Panc1 (cell line): ENCODE results near the gene FGF14. TPM values are rescaled to one million over a fixed set of nuclear protein-coding genes. Genes with fewer than 3 reads are reported as not detected.

Source experiments
- ATAC-seq: fragments of 200-7000 bp; cut with Tn5 transposase; 2 replicates; pipeline ENCODE4 v1.9.1; 2020; ENCODE audit warnings: mild to moderate bottlenecking, moderate library complexity
- BruUV-seq: library from RNA; stranded (reverse); fragments of 400-500 nt; replicated peaks from 2 replicates; lab custom pipeline; 2021; lab: Mats Ljungman, UMichigan
- CTCF ChIA-PET: fragments of 300-600 bp; sonication (Branson Sonifier 250); formaldehyde crosslinking; loops from one replicate; lab custom pipeline; 2022; ENCODE audit warnings: antibody characterized with exemption; lab: Charles Lee
- POLR2A ChIA-PET: fragments of 300-600 bp; sonication (Branson Sonifier 250); formaldehyde crosslinking; loops from one replicate; lab custom pipeline; 2022; ENCODE audit warnings: antibody characterized with exemption; lab: Charles Lee
- DNase-seq: peaks from one replicate; pipeline ENCODE4 v3.0.0-alpha.2; 2010; ENCODE audit warnings: low read depth, low spot score
- H3K27ac ChIP-seq: 2 replicates; pipeline ENCODE4 v1.5.1; 2011; ENCODE audit warnings: mild to moderate bottlenecking, low read length, inconsistent platforms
- H3K27me3 ChIP-seq: fragments of 200-500 bp; sonication (Bioruptor generic); 2 replicates; pipeline ENCODE4 v1.6.0; 2014; ENCODE audit warnings: low read length, inconsistent platforms; ENCODE audit not compliant: control insufficient read depth, insufficient read depth
- H3K36me3 ChIP-seq: fragments of 200-500 bp; sonication (Bioruptor generic); 2 replicates; pipeline ENCODE4 v1.5.1; 2014; ENCODE audit warnings: inconsistent platforms, mild to moderate bottlenecking, low read length, moderate library complexity; ENCODE audit not compliant: control insufficient read depth, insufficient read depth
- H3K4me1 ChIP-seq: 2 replicates; pipeline ENCODE4 v1.5.1; 2011; ENCODE audit warnings: inconsistent platforms, mild to moderate bottlenecking, low read length, moderate library complexity; ENCODE audit not compliant: control insufficient read depth, insufficient read depth
- H3K4me3 ChIP-seq, 2 experiments: 2 replicates each; pipeline ENCODE4 v1.5.1; 2011 to 2012; ENCODE audit warnings: low read depth in 2 of 2, low read length in 2 of 2, mild to moderate bottlenecking in 2 of 2, inconsistent platforms in 1 of 2, moderate library complexity in 1 of 2
- H3K9me3 ChIP-seq: fragments of 200-500 bp; sonication (Bioruptor generic); 2 replicates; pipeline ENCODE4 v1.5.1; 2014; ENCODE audit warnings: low read depth, mild to moderate bottlenecking, inconsistent platforms, low read length, moderate library complexity; ENCODE audit not compliant: control insufficient read depth, insufficient read depth
- POLR2AphosphoS5 ChIP-seq: IDR thresholded peaks from 2 replicates; pipeline ENCODE4 v1.6.1; 2012; ENCODE audit warnings: mild to moderate bottlenecking, low read depth, low read length, moderate library complexity
- SIN3A ChIP-seq: IDR thresholded peaks from 2 replicates; pipeline ENCODE4 v1.6.1; 2012; ENCODE audit warnings: low read depth, mild to moderate bottlenecking, low read length, moderate library complexity, borderline replicate concordance; ENCODE audit not compliant: insufficient read depth
- TCF7L2 ChIP-seq: IDR thresholded peaks from 2 replicates; pipeline ENCODE4 v1.6.1; 2011; ENCODE audit warnings: mild to moderate bottlenecking, low read depth, low read length, inconsistent platforms
- in situ Hi-C: cut with HindIII; loops from 2 replicates; pipeline ENCODE4 v1.10.0; 2016; ENCODE audit warnings: low sequenced_read_pairs, low pct_unique_long_range_greater_than_20kb
- intact Hi-C: fragments of 100-400 bp; cut with micrococcal nuclease; formaldehyde crosslinking; loops from one replicate; pipeline ENCODE4 v1.10.0; 2022; ENCODE audit not compliant: unreplicated experiment
- total RNA-seq: library from RNA; stranded (reverse); gene quantifications from one replicate; pipeline ENCODE4 v1.2.1, GENCODE V29; 2021; ENCODE audit not compliant: unreplicated experiment
- TF ChIP-seq, protein P1 (sequence below), 2 experiments: IDR thresholded peaks; 2 replicates each; pipeline ENCODE4 v1.6.1; 2011 to 2012; ENCODE audit warnings: low read depth in 2 of 2, control low read depth in 1 of 2, low read length in 1 of 2, mild to moderate bottlenecking in 1 of 2, moderate library complexity in 1 of 2; ENCODE audit not compliant: insufficient read depth in 1 of 2
- TF ChIP-seq, protein P2 (sequence below): fragments of 450-650 bp; IDR thresholded peaks from 2 replicates; pipeline ENCODE4 v1.5.1; 2017; ENCODE audit warnings: mild to moderate bottlenecking

FGF14 gene
- total RNA-seq, 1 experiment from 2014 or later = 0.03 TPM

DNA sequence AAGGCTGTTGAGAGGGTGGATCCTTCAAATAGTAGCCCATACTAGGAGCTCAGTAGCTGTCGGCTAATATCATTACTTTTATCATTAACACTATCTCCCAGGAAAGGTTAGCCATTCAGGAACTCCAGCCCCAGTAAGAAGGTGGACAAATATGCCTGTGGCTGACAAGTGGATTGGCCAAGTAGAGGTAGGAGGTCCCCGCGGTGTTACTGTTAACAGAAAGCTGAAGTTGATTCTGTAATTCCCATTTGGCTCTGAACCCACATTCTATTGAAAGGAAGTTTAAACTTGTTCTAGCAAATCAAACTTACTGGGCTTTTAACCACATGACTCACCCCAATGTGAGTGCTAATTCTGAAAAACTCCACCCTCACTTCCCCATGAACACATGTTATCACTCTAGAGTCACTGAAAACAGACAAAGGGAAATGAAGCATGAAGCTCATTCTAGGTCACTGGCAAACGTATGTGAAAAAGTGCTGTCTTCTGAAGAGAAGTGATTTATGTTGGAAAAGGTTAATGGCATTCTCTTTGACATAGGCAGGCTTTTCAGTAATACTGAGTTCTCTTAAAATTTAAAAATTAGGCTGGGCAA is 273.5 kb downstream of the FGF14 start:
- ATAC-seq (no peak), DNase-seq (no peak)
- no peak for TF ChIP-seq POLR2AphosphoS5
- TF ChIP-seq SIN3A = no peak
- TF ChIP-seq, protein P1, sequence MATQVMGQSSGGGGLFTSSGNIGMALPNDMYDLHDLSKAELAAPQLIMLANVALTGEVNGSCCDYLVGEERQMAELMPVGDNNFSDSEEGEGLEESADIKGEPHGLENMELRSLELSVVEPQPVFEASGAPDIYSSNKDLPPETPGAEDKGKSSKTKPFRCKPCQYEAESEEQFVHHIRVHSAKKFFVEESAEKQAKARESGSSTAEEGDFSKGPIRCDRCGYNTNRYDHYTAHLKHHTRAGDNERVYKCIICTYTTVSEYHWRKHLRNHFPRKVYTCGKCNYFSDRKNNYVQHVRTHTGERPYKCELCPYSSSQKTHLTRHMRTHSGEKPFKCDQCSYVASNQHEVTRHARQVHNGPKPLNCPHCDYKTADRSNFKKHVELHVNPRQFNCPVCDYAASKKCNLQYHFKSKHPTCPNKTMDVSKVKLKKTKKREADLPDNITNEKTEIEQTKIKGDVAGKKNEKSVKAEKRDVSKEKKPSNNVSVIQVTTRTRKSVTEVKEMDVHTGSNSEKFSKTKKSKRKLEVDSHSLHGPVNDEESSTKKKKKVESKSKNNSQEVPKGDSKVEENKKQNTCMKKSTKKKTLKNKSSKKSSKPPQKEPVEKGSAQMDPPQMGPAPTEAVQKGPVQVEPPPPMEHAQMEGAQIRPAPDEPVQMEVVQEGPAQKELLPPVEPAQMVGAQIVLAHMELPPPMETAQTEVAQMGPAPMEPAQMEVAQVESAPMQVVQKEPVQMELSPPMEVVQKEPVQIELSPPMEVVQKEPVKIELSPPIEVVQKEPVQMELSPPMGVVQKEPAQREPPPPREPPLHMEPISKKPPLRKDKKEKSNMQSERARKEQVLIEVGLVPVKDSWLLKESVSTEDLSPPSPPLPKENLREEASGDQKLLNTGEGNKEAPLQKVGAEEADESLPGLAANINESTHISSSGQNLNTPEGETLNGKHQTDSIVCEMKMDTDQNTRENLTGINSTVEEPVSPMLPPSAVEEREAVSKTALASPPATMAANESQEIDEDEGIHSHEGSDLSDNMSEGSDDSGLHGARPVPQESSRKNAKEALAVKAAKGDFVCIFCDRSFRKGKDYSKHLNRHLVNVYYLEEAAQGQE (IDR thresholded peaks at IDR 0.05; ENCODE audit: insufficient read depth in 1 of 2, low read depth in 2 of 2, low read length in 1 of 2) = no peak
- TF ChIP-seq TCF7L2 = no peak
- TF ChIP-seq, protein P2, sequence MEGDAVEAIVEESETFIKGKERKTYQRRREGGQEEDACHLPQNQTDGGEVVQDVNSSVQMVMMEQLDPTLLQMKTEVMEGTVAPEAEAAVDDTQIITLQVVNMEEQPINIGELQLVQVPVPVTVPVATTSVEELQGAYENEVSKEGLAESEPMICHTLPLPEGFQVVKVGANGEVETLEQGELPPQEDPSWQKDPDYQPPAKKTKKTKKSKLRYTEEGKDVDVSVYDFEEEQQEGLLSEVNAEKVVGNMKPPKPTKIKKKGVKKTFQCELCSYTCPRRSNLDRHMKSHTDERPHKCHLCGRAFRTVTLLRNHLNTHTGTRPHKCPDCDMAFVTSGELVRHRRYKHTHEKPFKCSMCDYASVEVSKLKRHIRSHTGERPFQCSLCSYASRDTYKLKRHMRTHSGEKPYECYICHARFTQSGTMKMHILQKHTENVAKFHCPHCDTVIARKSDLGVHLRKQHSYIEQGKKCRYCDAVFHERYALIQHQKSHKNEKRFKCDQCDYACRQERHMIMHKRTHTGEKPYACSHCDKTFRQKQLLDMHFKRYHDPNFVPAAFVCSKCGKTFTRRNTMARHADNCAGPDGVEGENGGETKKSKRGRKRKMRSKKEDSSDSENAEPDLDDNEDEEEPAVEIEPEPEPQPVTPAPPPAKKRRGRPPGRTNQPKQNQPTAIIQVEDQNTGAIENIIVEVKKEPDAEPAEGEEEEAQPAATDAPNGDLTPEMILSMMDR = no peak
- POLR2A ChIA-PET = no interaction called here
- Histone ChIP-seq H3K4me3 (no peak overlapping the region), H3K4me1 (no peaks in the 10 kb centered on the region), H3K27ac (no peak overlapping the region), H3K27me3 (no peaks in the 10 kb centered on the region), H3K36me3 (no peaks in the 10 kb centered on the region), H3K9me3 (no peaks in the 10 kb centered on the region)
- CTCF ChIA-PET = no interaction called here
- in situ Hi-C loops (no loop called here), intact Hi-C loops (no loop called here)
- no TSS peak for BruUV-seq

DNA sequence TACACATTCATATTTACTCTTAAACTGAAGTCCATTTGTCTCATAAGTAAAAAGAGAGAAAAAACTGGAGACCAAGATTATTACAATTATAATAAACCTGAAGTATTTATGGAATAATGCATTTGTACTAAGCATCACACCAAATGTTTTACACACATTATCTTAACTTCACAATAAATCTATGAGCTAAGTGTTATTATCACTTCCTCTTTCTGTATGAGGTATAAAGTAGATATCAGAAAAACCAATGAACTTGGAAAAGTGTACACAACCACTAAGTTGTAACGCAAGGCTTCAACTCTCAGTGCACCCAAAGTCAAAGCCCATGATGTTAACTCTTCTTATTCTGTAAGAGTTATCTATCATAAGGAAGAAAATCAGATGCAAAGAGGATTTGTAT is 274.7 kb downstream of the FGF14 start:
- Histone ChIP-seq H3K4me3 (no peak overlapping the region), H3K9me3 (no peaks in the 10 kb centered on the region), H3K27ac (no peak overlapping the region), H3K36me3 (no peaks in the 10 kb centered on the region), H3K4me1 (no peaks in the 10 kb centered on the region), H3K27me3 (no peaks in the 10 kb centered on the region)
- no peak for DNase-seq
- BruUV-seq = no TSS peak
- in situ Hi-C loops = no loop called here
- intact Hi-C loops = no loop called here
- ChIA-PET CTCF (interaction anchor here (0.6 kb wide), 1 partner anchor 999 kb away, joined by 3 read pairs; no protein-coding TSS in a partner anchor), POLR2A (no interaction called here)
- ATAC-seq = no peak
- TF ChIP-seq, protein P2 = no peak
- no peak for TF ChIP-seq TCF7L2
- TF ChIP-seq, protein P1 (IDR thresholded peaks at IDR 0.05; ENCODE audit: insufficient read depth in 1 of 2, low read depth in 2 of 2, low read length in 1 of 2) = no peak
- TF ChIP-seq SIN3A = no peak
- no peak for TF ChIP-seq POLR2AphosphoS5
